Measurements from ENCODE around the gene ESPN.

DNA sequence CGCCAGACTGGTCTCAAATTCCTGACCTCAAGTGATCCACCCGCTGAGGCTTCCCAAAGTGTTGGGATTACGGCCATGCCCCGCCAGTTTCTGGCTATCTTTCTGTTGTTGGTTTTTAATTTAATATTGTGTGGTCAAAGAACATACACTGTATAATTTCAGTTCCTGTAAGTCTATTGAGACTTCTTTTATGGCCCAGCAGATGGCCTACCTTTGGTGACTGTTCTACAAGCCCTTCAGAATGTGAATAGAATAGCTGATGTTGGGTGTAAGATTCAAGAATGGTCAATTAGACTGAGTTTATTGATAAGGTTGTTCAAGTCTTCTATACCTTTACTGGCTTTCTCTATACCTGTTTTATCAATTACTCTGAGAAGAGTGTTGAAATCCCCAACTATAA lies 15.5 kb upstream of the ESPN start:
- TF ChIP-seq TAF1 (IDR thresholded peaks at IDR 0.05; ENCODE audit: borderline replicate concordance, low read depth, low read length) (no peak), FOXK2 (IDR thresholded peaks at IDR 0.05) (no peak), SUZ12 (IDR thresholded peaks at IDR 0.05; ENCODE audit: unreplicated experiment) (no peak), SMC3 (IDR thresholded peaks at IDR 0.05; ENCODE audit: borderline replicate concordance, low read length) (no peak), RAD21 (IDR thresholded peaks at IDR 0.05; ENCODE audit: insufficient read depth, low read depth, low read length) (0 out of 2 replicates have a peak, but pooled peaks have one; percentile 4), ESRRA (IDR thresholded peaks at IDR 0.05; ENCODE audit: low read length) (no peak), IKZF1 (conservative IDR thresholded peaks at IDR 0.05) (no peak), SRF (IDR thresholded peaks at IDR 0.05; ENCODE audit: low read depth in 2 of 2, low read length in 2 of 2) (no peak), POLR2A (IDR thresholded peaks at IDR 0.05; ENCODE audit: low read depth, low read length) (no peak), MYC (IDR thresholded peaks at IDR 0.05; ENCODE audit: insufficient read depth, insufficient read length, insufficient replicate concordance, low read length, severe bottlenecking) (no peak), RCOR1 (conservative IDR thresholded peaks at IDR 0.05; ENCODE audit: low read depth, low read length) (no peak), CEBPB (IDR thresholded peaks at IDR 0.05; ENCODE audit: borderline replicate concordance in 1 of 2, low read depth in 2 of 2, low read length in 2 of 2) (no peak)
- TF ChIP-seq, protein P1, sequence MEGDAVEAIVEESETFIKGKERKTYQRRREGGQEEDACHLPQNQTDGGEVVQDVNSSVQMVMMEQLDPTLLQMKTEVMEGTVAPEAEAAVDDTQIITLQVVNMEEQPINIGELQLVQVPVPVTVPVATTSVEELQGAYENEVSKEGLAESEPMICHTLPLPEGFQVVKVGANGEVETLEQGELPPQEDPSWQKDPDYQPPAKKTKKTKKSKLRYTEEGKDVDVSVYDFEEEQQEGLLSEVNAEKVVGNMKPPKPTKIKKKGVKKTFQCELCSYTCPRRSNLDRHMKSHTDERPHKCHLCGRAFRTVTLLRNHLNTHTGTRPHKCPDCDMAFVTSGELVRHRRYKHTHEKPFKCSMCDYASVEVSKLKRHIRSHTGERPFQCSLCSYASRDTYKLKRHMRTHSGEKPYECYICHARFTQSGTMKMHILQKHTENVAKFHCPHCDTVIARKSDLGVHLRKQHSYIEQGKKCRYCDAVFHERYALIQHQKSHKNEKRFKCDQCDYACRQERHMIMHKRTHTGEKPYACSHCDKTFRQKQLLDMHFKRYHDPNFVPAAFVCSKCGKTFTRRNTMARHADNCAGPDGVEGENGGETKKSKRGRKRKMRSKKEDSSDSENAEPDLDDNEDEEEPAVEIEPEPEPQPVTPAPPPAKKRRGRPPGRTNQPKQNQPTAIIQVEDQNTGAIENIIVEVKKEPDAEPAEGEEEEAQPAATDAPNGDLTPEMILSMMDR (IDR thresholded peaks at IDR 0.05 in 2 of 3, conservative IDR thresholded peaks at IDR 0.05 in 1 of 3; ENCODE audit: control insufficient read depth in 2 of 3, extremely low read depth in 1 of 3, insufficient read depth in 1 of 3, low read depth in 3 of 3, low read length in 3 of 3): peak in 2 of 3 experiments; percentile 9 to 14; a peak in 2 of 6 replicates

Measured in GM12878 (cell line).